ENCODE measurements around the gene IGSF21.
"Not testable (repeated sequence)": the region's sequence is repeated elsewhere in the genome, so short reads cannot be mapped to it uniquely, and the experiment has no call there.

GRCh38 chr1:18165640-18166039 lies 58.0 kb downstream of the IGSF21 start:
- TF ChIP-seq CTCF (IDR thresholded peaks at IDR 0.05; ENCODE audit: low read depth, low read length, missing input control); GABPA (IDR thresholded peaks at IDR 0.05 in 1 of 2, conservative IDR thresholded peaks at IDR 0.05 in 1 of 2); MAX (IDR thresholded peaks at IDR 0.05); TAF1 (conservative IDR thresholded peaks at IDR 0.05); SP1 (IDR thresholded peaks at IDR 0.05); YY1 (IDR thresholded peaks at IDR 0.05); ATF3 (IDR thresholded peaks at IDR 0.05); HNF4A (conservative IDR thresholded peaks at IDR 0.05); JUND (IDR thresholded peaks at IDR 0.05); EGR1 (IDR thresholded peaks at IDR 0.05; ENCODE audit: low read depth in 2 of 2): not testable (repeated sequence)

Data from liver (tissue), 3 donors.